ENCODE results near the gene PTTG2. TPM values are rescaled to one million over a fixed set of nuclear protein-coding genes. Genes with fewer than 3 reads are reported as not detected.

Gene PTTG2
- total RNA-seq, 4 donors from 2014 or later: 2.0 TPM; not detected in 3

DNA sequence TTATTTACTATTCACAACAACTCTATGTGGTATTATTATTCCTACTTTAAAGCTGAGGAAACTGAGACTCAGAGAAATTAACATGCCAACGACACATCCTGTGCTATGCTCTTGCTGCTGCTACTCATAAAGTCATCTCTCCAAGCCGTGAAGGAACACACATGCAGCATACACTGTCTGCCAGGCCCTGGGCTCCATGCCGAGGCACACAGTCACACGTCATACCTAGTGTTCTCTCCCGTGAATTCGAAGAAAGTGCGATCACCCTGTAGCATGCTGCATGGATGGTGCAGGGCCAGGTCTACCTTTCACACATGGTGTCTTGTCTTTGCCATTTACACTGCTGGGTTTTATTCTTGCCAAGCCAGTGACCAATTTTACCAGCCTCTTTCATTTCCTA lies 35.3 kb upstream of the PTTG2 start:
- TF ChIP-seq POLR2A (IDR thresholded peaks at IDR 0.05): no peak
- TF ChIP-seq, protein P1, sequence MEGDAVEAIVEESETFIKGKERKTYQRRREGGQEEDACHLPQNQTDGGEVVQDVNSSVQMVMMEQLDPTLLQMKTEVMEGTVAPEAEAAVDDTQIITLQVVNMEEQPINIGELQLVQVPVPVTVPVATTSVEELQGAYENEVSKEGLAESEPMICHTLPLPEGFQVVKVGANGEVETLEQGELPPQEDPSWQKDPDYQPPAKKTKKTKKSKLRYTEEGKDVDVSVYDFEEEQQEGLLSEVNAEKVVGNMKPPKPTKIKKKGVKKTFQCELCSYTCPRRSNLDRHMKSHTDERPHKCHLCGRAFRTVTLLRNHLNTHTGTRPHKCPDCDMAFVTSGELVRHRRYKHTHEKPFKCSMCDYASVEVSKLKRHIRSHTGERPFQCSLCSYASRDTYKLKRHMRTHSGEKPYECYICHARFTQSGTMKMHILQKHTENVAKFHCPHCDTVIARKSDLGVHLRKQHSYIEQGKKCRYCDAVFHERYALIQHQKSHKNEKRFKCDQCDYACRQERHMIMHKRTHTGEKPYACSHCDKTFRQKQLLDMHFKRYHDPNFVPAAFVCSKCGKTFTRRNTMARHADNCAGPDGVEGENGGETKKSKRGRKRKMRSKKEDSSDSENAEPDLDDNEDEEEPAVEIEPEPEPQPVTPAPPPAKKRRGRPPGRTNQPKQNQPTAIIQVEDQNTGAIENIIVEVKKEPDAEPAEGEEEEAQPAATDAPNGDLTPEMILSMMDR (IDR thresholded peaks at IDR 0.05): no peak
- Histone ChIP-seq H3K9me3 (no peaks in the 10 kb centered on the region), H3K36me3 (no peaks in the 10 kb centered on the region), H3K27me3 (no peaks in the 10 kb centered on the region), H3K27ac (no peak overlapping the region), H3K4me1 (no peaks in the 10 kb centered on the region), H3K4me3 (replicated peaks in 1 of 3) (no peak overlapping the region)
- WGBS, 2 donors: 85 to 95% methylated on average over 7 of the region's 7 CpGs
- intact Hi-C loops (cut with DNase I): no loop called here
- DNase-seq: no peak

DNA sequence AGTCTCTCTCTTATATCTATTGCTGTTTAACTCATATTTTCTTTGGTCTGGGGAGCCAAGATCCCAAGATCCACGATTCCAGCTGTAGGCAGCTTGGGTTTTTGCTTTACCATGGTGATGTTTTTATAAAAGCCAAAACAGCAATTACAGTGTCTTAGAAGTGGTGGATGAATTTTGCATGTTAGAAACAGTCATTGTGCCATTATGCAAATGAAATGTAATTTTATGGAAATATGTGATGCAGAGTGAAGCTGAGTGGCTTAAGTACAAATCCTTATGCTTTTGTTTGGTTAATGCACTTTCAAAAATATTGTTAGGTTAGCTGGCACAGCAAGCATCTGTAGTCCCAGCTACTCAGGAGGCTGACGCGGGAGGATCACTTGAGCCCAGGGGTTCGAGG lies 32.8 kb upstream of the PTTG2 start:
- Histone ChIP-seq H3K4me1 (no peaks in the 10 kb centered on the region), H3K27me3 (no peaks in the 10 kb centered on the region), H3K36me3 (no peaks in the 10 kb centered on the region), H3K9me3 (no peaks in the 10 kb centered on the region), H3K27ac (no peak overlapping the region), H3K4me3 (replicated peaks in 1 of 3) (no peak overlapping the region)
- no peak for DNase-seq
- TF ChIP-seq, protein P1 (IDR thresholded peaks at IDR 0.05): no peak
- no peak for TF ChIP-seq POLR2A (IDR thresholded peaks at IDR 0.05)
- WGBS, 2 donors: 81 to 86% methylated on average over 4 of the region's 4 CpGs
- intact Hi-C loops (cut with DNase I): no loop called here

DNA sequence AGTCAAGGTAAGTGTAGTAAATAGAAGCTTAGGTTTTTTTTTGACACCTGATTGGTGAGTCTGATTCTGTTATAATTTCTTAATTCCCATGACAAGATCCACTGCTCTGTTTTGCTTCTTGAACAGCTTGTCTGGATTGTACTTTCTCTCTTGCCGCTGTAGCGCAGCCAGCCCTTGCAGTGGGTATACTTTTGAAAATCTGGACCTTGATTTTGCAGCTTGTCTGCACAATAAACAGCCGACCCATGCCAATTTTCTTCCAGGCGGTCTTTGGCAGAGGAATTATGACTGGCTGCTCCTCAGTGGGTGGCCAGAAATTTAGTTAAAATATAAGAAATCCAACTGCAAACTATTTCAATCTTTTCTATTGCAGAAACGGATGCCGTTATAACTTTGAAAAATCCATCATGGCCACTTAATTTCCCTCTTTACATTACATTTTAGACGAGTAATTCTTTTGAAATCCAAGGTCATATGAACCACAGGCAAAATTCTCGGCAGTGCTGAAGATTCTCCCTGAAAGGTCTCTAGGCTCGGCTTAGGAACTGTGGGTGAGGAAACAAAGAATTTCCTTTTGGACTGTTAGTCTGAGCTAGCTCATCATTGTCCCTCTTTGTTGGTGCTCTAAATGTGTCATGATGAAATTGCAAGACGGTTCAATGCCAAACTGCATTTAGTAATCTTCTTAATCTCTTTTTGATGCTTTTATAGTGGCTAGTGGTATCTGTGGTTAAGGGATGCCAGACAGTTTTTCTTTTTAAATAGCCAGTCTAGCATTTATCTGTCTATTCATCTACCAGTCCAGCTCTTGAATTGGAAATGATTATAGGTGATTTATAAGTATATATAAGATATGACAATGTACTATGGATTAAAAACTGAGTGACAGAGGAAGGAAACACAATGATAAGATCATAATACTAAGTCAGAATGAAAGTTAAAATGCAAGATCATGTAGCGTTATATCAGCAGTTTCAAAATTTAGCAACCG lies 31.5 kb upstream of the PTTG2 start:
- no peaks in the 10 kb centered on the region for H3K9me3 ChIP-seq
- WGBS, 2 donors: 77 to 85% methylated on average over 12 of the region's 12 CpGs
- H3K27me3 ChIP-seq: no peaks in the 10 kb centered on the region
- H3K4me1 ChIP-seq: no peaks in the 10 kb centered on the region
- intact Hi-C loops (cut with DNase I): no loop called here
- no peak for TF ChIP-seq POLR2A (IDR thresholded peaks at IDR 0.05)
- TF ChIP-seq, protein P1 (IDR thresholded peaks at IDR 0.05): no peak
- no peak for DNase-seq
- no peaks in the 10 kb centered on the region for H3K36me3 ChIP-seq
- H3K27ac ChIP-seq: no peak overlapping the region
- H3K4me3 ChIP-seq (replicated peaks in 1 of 3): no peak overlapping the region

DNA sequence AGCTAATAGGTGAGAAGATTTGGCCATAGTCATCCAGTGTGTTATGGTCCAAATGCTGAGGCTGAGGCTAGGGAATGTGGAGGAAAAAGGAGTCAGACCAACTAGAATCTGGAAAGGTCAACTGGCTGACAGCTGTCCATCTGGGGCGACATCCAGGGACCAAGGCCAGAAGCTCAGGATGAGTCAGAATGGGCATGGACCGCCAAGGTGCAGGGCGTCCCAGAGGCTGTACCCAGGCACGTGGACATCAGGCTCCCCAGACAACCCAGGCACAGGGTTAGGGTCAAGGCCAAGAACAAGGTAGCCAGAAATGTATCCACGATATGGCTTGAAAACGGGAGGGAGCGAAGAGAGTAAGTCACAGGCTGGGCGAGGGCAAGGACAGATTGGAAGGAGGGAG lies 26.1 kb upstream of the PTTG2 start:
- Histone ChIP-seq H3K27me3 (no peaks in the 10 kb centered on the region), H3K4me1 (peaks cover 0 to 4% of the 10 kb centered on the region in 2 donors), H3K9me3 (no peaks in the 10 kb centered on the region), H3K4me3 (replicated peaks in 1 of 3) (no peak overlapping the region), H3K27ac (no peak overlapping the region), H3K36me3 (no peaks in the 10 kb centered on the region)
- no peak for TF ChIP-seq POLR2A (IDR thresholded peaks at IDR 0.05)
- TF ChIP-seq, protein P1 (IDR thresholded peaks at IDR 0.05): no peak
- DNase-seq: no peak
- intact Hi-C loops (cut with DNase I): no loop called here
- 95 to 97% methylated on average over 8 of the region's 8 CpGs for WGBS, 2 donors

DNA sequence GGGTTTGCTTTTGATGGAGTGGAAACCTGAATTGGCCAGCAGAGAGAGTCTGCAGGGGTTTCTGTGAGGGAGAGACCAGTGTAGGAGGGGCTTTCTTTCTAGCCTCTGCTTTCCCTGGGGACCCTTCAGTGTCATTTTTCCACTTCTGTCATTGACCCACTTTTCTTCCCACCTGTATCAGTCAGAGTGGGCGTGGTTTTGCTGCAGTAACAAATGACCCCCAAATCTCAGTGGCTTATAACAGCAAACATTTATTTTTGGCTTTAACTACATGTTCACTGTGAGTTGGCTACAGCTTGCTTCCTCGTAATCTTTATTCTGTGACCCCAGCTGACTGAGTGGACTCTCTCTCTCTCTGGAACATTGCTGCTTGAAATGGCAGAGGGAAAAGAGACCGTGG lies 25.6 kb upstream of the PTTG2 start:
- Histone ChIP-seq H3K27ac (no peak overlapping the region), H3K27me3 (no peaks in the 10 kb centered on the region), H3K36me3 (no peaks in the 10 kb centered on the region), H3K4me1 (peaks cover 0 to 4% of the 10 kb centered on the region in 2 donors), H3K9me3 (no peaks in the 10 kb centered on the region), H3K4me3 (replicated peaks in 1 of 3) (no peak overlapping the region)
- DNase-seq: no peak
- 94 to 97% methylated on average over 3 of the region's 3 CpGs for WGBS, 2 donors
- intact Hi-C loops (cut with DNase I): no loop called here
- TF ChIP-seq POLR2A (IDR thresholded peaks at IDR 0.05): no peak
- TF ChIP-seq, protein P1 (IDR thresholded peaks at IDR 0.05): no peak

Data from thyroid gland (tissue), 4 donors.